ENCODE data around the gene LAMC1.
A peak's percentile ranks its signal among the peaks of the same experiment; 100 is the strongest.

The LAMC1 gene

DNA sequence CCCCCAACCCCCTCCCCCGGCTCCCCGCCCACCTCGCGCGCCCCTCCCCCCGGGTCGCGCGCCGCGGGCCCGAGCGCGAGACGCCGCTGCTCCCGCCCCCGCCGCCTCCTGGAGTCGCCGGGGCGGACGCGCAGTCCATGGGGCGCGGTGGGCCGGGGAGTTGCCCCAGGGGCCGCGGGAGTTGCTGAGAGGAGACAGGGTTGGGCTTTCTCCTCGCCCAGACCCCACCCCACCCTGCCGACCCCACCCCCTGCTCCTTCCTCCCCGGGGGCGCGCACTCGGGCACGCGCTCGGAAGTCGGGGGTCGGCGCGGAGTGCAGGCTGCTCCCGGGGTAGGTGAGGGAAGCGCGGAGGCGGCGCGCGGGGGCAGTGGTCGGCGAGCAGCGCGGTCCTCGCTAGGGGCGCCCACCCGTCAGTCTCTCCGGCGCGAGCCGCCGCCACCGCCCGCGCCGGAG is at the start of gene LAMC1:
TSS of gene LAMC1 (plus strand) at position 275 of the 455 bp plus-strand sequence. CDS start 297 bp downstream, outside the sequence.
- DNase-seq: peak; percentile 71 to 84
- intact Hi-C loops (cut with DNase I; ENCODE audit: low total_unique reads): loop anchor here (5.0 to 10.0 kb wide), 2 partner anchors 54 to 202 kb away; no protein-coding TSS in a partner anchor
- H3K9me3 ChIP-seq: no peaks in the 10 kb centered on the region
- H3K27me3 ChIP-seq: no peaks in the 10 kb centered on the region
- peak within 1 kb of the TSS; percentile 77 to 86 for H3K4me3 ChIP-seq
- H3K27ac ChIP-seq: peak within 1 kb of the TSS; percentile 97 to 99
- peaks cover 0 to 45% (median 25%) of the 10 kb centered on the region in 4 donors for H3K4me1 ChIP-seq
- H3K36me3 ChIP-seq: no peaks in the 10 kb centered on the region
- TF ChIP-seq, protein P1, sequence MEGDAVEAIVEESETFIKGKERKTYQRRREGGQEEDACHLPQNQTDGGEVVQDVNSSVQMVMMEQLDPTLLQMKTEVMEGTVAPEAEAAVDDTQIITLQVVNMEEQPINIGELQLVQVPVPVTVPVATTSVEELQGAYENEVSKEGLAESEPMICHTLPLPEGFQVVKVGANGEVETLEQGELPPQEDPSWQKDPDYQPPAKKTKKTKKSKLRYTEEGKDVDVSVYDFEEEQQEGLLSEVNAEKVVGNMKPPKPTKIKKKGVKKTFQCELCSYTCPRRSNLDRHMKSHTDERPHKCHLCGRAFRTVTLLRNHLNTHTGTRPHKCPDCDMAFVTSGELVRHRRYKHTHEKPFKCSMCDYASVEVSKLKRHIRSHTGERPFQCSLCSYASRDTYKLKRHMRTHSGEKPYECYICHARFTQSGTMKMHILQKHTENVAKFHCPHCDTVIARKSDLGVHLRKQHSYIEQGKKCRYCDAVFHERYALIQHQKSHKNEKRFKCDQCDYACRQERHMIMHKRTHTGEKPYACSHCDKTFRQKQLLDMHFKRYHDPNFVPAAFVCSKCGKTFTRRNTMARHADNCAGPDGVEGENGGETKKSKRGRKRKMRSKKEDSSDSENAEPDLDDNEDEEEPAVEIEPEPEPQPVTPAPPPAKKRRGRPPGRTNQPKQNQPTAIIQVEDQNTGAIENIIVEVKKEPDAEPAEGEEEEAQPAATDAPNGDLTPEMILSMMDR (IDR thresholded peaks at IDR 0.05): peak in 1 of 2 experiments; percentile 5

DNA sequence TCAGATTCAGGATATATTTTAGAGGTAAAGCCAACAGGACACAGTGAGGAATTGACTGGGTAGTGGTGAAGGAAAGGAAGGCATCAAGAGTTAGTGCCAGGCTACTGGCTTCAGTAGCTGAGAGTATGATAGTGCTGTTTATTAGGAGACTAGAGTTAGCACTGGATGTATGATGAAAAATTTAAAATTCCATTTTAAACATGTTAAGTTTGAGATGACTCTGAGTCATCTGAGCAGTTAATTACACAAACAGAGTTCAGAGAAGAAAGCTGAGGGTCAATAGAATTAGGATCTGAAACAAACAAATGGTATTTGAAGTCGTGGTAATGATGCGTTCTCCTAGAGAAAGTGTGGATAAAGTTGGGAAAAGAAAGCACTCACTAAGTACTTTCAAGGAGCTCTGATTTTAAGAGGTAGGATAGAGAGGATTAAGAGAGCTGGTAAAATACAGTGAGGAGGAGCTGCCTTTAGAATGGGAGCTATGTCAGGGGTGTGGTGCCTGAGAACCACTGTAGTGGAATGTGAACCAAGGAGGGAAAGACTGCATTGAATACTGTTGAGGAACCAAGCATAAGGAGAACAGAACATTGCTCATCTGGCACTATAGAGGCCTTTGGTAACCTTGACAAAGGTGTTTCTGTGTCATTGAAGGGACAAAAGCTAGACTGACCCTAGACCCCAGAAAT is 48.6 kb upstream of the LAMC1 start:
- Histone ChIP-seq H3K4me1 (no peaks in the 10 kb centered on the region), H3K4me3 (no peak overlapping the region), H3K9me3 (no peaks in the 10 kb centered on the region), H3K27me3 (no peaks in the 10 kb centered on the region), H3K36me3 (no peaks in the 10 kb centered on the region), H3K27ac (no peak overlapping the region)
- intact Hi-C loops (cut with DNase I; ENCODE audit: low total_unique reads): no loop called here
- no peak for DNase-seq
- TF ChIP-seq, protein P1 (IDR thresholded peaks at IDR 0.05): no peak

DNA sequence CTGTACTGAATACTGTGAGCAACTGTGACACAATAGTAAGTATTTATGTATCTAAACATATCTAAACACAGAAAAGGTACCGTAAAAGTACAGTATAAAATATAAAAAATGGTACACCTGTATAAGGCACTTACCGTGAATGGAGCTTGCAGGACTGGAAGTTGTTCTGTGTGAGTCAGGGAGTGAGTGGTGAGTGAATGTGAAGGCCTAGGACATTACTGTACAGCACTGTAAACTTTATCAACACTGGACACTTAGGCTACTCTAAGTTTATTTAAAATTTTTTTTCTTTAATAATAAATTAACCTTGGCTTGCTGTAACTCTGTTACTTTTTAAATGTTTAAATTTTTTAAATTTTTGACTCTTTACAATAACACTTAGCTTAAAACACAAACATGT is 45.7 kb upstream of the LAMC1 start:
- Histone ChIP-seq H3K4me3 (no peak overlapping the region), H3K4me1 (no peaks in the 10 kb centered on the region), H3K36me3 (no peaks in the 10 kb centered on the region), H3K27ac (no peak overlapping the region), H3K27me3 (no peaks in the 10 kb centered on the region), H3K9me3 (no peaks in the 10 kb centered on the region)
- no peak for DNase-seq
- intact Hi-C loops (cut with DNase I; ENCODE audit: low total_unique reads): no loop called here
- TF ChIP-seq, protein P1 (IDR thresholded peaks at IDR 0.05): no peak

DNA sequence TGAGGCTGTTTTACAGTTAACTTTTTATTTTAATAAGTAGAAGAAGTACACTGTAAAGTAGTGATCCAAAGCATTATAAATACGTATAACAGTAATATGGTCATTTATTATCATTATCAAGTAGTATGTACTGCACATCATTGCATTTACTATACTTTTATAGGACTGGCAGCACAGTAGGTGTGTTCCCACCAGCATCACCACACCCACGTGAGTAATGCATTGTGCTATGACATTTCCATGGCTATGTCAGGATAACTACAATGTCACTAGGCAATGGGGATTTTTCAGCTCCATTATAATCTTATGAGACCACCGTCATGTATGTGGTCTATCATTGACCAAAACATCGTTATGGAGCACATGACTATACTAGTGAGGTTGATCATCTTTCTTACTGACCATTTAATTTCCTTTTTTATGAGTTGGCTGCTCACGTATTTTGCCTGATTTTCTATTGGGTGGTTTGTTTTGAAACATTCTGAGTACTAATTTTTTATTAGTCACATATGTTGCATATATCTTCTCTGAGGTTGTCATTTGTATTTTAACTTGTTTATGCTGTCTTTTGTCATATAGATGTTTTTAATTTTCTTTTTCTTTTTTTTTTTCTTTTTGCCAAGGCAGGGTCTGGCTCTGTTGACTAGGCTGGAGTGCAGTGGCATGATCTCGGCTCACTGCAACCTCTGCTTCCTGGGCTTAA is 44.9 kb upstream of the LAMC1 start:
- intact Hi-C loops (cut with DNase I; ENCODE audit: low total_unique reads): no loop called here

DNA sequence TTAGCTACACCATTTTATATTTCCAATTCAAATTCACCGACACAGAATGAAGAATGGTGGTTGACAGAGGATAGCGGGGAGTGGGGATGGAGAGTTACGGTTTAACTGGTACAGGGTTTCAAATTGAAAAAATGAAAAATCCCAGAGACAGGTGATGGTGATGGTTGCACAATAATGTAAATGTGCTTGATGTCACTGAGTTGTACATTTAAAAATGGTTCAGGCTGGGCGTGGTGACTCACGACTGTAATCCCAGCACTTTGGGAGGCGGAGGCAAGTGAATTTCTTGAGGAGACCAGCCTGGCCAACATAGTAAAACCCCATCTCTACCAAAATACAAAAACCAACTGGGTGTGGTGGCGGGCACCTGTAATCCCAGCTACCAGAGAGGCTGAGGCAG is 39.1 kb upstream of the LAMC1 start:
- intact Hi-C loops (cut with DNase I; ENCODE audit: low total_unique reads): no loop called here
- no peaks in the 10 kb centered on the region for H3K27me3 ChIP-seq
- no peaks in the 10 kb centered on the region for H3K9me3 ChIP-seq
- H3K27ac ChIP-seq: no peak overlapping the region
- DNase-seq: no peak
- H3K4me1 ChIP-seq: peaks cover 0 to 7% (median 0%) of the 10 kb centered on the region in 4 donors
- no peak overlapping the region for H3K4me3 ChIP-seq
- no peaks in the 10 kb centered on the region for H3K36me3 ChIP-seq
- TF ChIP-seq, protein P1 (IDR thresholded peaks at IDR 0.05): no peak

More for the DNA sequence above, 44.9 kb upstream of the LAMC1 start:
- Histone ChIP-seq H3K36me3 (no peaks in the 10 kb centered on the region), H3K9me3 (no peaks in the 10 kb centered on the region), H3K4me3 (no peak overlapping the region), H3K4me1 (no peaks in the 10 kb centered on the region), H3K27me3 (no peaks in the 10 kb centered on the region), H3K27ac (no peak overlapping the region)
- TF ChIP-seq, protein P1 (IDR thresholded peaks at IDR 0.05): no peak
- no peak for DNase-seq

Data from tibial artery (tissue), 4 donors.